Activated T-cell treated with anti-CD3 and anti-CD28 coated beads, Interleukin-2, amount 50 U/mL, for 72 hours (primary cell): ENCODE measurements around the gene CRYBG3. TPM values are rescaled to one million over a fixed set of nuclear protein-coding genes. Genes with fewer than 3 reads are reported as not detected.

ENCODE experiments used
- ATAC-seq, 2 donors: fragments of 150-1000 bp; cut with Tn5 transposase; replicated peaks in 1 of 2; 2 replicates each; pipeline ENCODE4 v1.10.0; 2021; ENCODE audit warnings: moderate library complexity in 2 of 2, mild to moderate bottlenecking in 1 of 2
- DNase-seq, 2 donors: peaks; one replicate each; pipeline ENCODE4 v3.0.0; 2021 to 2022; ENCODE audit warnings: mixed read lengths in 1 of 2
- H3K27ac Mint-ChIP-seq: one replicate; pipeline ENCODE4 v1.8.0; 2022; ENCODE audit warnings: mild to moderate bottlenecking, moderate library complexity, mixed read lengths
- H3K27me3 Mint-ChIP-seq: one replicate; pipeline ENCODE4 v1.8.0; 2022; ENCODE audit warnings: low read depth, mixed read lengths
- H3K36me3 Mint-ChIP-seq, 2 donors: one replicate each; pipeline ENCODE4 v1.8.0; 2022; ENCODE audit warnings: mixed read lengths in 2 of 2, mild to moderate bottlenecking in 1 of 2; ENCODE audit not compliant: insufficient read depth in 2 of 2
- H3K4me1 Mint-ChIP-seq: one replicate; pipeline ENCODE4 v1.8.0; 2022; ENCODE audit warnings: low read depth, mixed read lengths
- H3K4me3 Mint-ChIP-seq, 2 donors: one replicate each; pipeline ENCODE4 v1.8.0; 2022; ENCODE audit warnings: mild to moderate bottlenecking in 2 of 2, mixed read lengths in 2 of 2, moderate library complexity in 2 of 2
- H3K9me3 Mint-ChIP-seq, 2 donors: one replicate each; pipeline ENCODE4 v1.8.0; 2022; ENCODE audit warnings: mixed read lengths in 2 of 2
- total RNA-seq, 2 donors: library from RNA; stranded (reverse); gene quantifications; one replicate each; pipeline ENCODE4 v1.2.3, GENCODE V29; 2022

Gene CRYBG3
- total RNA-seq, 2 donors from 2014 or later: 3.4 to 4.0 TPM

GRCh38 chr3:97983933-97984491 is 162.2 kb downstream of the CRYBG3 start:
- peaks cover 0 to 3% of the 10 kb centered on the region in 2 donors for H3K36me3 Mint-ChIP-seq
- ATAC-seq (no peak), DNase-seq (no peak)
- no peak overlapping the region for H3K4me3 Mint-ChIP-seq
- H3K9me3 Mint-ChIP-seq: peaks cover 0 to 7% of the 10 kb centered on the region in 2 donors
- H3K27ac Mint-ChIP-seq: no peak overlapping the region
- H3K27me3 Mint-ChIP-seq: no peaks in the 10 kb centered on the region
- H3K4me1 Mint-ChIP-seq: peaks cover 24% of the 10 kb centered on the region

DNA sequence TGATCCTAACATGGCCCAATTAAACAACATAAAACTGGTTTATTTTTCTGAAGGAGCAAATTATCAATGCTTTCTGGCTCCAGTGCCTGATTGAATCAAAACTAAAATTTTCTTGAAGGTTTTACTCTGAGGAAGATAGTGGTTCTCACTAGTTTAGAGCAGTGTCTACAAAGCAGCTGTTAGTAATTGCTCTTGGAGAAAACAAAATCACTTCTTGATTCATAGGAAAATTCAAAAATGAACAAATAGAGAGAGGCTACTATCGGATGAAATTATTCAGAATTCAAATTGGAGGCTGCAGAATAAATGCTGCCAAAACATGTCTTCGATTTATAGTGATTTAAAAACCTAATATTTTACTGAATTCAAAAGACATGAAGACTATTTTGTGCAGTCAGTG is 165.5 kb downstream of the CRYBG3 start:
- no peak for ATAC-seq
- no peak for DNase-seq
- Mint-ChIP-seq H3K9me3 (peaks cover 0 to 7% of the 10 kb centered on the region in 2 donors), H3K4me3 (no peak overlapping the region), H3K27me3 (peaks cover under 1% of the 10 kb centered on the region), H3K27ac (no peak overlapping the region), H3K4me1 (peaks cover 31% of the 10 kb centered on the region), H3K36me3 (peaks cover 0 to 3% of the 10 kb centered on the region in 2 donors)

GRCh38 chr3:97988784-97989568 is 167.2 kb downstream of the CRYBG3 start:
- Mint-ChIP-seq H3K9me3 (peaks cover 0 to 7% of the 10 kb centered on the region in 2 donors), H3K27me3 (peaks cover 17% of the 10 kb centered on the region), H3K4me1 (peaks cover 24% of the 10 kb centered on the region), H3K36me3 (peaks cover 0 to 3% of the 10 kb centered on the region in 2 donors), H3K4me3 (no peak overlapping the region), H3K27ac (no peak overlapping the region)
- DNase-seq: no peak
- peak in 1 of 2 donors; percentile 35 for ATAC-seq

DNA sequence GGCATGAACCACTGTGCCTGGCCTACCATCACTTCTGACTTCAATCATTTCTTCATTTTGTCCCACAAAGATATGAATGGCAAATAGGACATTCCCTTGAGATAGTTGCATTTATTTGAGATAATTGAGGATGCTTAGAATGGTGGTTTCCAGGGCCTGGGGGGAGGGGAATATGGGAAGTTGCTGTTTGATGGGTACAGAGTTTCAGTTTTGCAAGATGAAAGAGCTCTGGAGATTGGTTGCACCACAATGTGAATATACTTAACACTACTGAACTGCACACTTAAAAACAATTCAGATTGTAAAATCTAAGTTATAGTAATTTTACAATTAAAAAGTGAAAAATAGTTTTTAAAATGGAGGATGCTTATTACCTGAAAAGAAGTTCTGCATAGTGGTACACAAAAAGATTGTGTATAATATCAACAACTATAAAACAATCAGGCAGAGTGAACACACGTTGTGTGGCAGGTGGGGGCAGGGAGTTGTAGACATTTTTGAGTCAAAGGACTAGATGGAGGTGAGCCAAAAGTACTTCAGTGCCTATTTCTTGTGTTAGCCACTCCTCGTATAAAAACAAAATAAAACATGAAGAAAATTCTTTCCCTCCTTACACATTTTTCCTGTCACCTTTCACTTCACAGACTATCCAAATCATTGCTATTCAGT is 168.9 kb downstream of the CRYBG3 start:
- H3K9me3 Mint-ChIP-seq: peaks cover 0 to 7% of the 10 kb centered on the region in 2 donors
- peaks cover 0 to 3% of the 10 kb centered on the region in 2 donors for H3K36me3 Mint-ChIP-seq
- ATAC-seq: peak; percentile 40 to 47
- H3K4me3 Mint-ChIP-seq: peak overlapping the region; percentile 78 to 84
- H3K27me3 Mint-ChIP-seq: peaks cover 17% of the 10 kb centered on the region
- H3K27ac Mint-ChIP-seq: peak overlapping the region; percentile 85
- H3K4me1 Mint-ChIP-seq: peaks cover 24% of the 10 kb centered on the region
- peak in 1 of 2 donors; percentile 18 for DNase-seq

DNA sequence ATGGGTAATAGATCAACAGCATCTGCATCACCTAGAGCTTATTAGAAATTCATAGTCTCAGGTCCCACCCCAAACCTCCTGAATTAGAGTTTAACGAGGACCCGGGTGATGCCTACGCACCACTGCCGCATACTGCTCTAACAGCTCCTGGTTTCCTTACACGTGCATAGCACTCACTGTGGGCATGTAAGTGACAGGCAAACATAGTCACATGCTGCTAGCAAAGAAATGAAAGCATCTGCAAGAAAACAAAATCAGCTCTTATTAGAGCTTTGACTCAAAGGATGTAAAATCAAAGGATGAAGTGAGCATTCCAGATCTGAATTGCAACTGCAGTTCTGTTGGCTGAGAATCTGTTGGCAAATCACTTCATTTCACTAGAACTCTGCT is 169.5 kb downstream of the CRYBG3 start:
- peak overlapping the region; percentile 78 to 84 for H3K4me3 Mint-ChIP-seq
- peak overlapping the region; percentile 85 for H3K27ac Mint-ChIP-seq
- ATAC-seq: peak; percentile 63 to 79
- H3K27me3 Mint-ChIP-seq: peaks cover 17% of the 10 kb centered on the region
- H3K4me1 Mint-ChIP-seq: peaks cover 24% of the 10 kb centered on the region
- no peak for DNase-seq
- H3K9me3 Mint-ChIP-seq: peaks cover 0 to 7% of the 10 kb centered on the region in 2 donors
- peaks cover 0 to 3% of the 10 kb centered on the region in 2 donors for H3K36me3 Mint-ChIP-seq

DNA sequence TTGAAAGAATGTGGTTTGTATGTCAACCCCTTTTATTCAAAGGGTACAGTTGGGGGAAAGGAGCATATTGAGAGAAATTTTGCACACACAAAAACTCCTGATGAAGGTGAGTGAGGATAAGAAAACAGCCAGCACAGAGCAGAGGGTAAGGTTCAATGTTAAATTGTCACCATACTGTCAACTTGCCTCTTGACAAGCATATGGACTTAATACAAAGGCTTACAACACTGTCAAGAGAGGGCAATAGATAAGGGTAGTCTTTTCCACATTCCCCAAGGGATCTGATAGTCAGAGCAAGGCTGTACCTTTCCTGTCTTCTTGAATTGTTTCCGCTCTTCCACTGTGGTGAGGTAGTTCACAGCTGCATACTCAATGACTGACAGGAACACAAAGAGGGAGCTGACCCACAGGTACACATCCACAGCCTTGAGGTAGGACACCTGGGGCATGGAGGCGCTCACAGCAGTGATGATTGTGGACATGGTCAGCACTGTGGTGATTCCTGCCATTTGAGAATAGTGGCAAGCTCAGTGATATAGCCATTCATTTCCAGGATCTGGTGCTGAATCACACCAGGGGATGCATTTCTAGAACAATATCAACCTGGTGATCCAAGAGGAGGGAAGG is 170.8 kb downstream of the CRYBG3 start:
- Mint-ChIP-seq H3K4me3 (no peak overlapping the region), H3K27me3 (peaks cover 17% of the 10 kb centered on the region), H3K36me3 (peaks cover 0 to 3% of the 10 kb centered on the region in 2 donors), H3K4me1 (peaks cover 24% of the 10 kb centered on the region), H3K27ac (no peak overlapping the region), H3K9me3 (peaks cover 0 to 7% of the 10 kb centered on the region in 2 donors)
- ATAC-seq (no peak), DNase-seq (no peak)

- H3K27me3 Mint-ChIP-seq: peaks cover 17% of the 10 kb centered on the region
These were observed 171.7 kb downstream of the CRYBG3 start for GRCh38 chr3:97993526-97993925.

GRCh38 chr3:97994328-97994945 is 172.6 kb downstream of the CRYBG3 start:
- Mint-ChIP-seq H3K27me3 (peaks cover 17% of the 10 kb centered on the region), H3K36me3 (no peaks in the 10 kb centered on the region), H3K4me3 (no peak overlapping the region), H3K4me1 (peaks cover 24% of the 10 kb centered on the region), H3K27ac (no peak overlapping the region), H3K9me3 (no peaks in the 10 kb centered on the region)
- ATAC-seq (no peak), DNase-seq (no peak)

More at GRCh38 chr3:97993526-97993925, 171.7 kb downstream of the CRYBG3 start:
- ATAC-seq (no peak), DNase-seq (no peak)
- Mint-ChIP-seq H3K27ac (no peak overlapping the region), H3K36me3 (peaks cover 0 to 3% of the 10 kb centered on the region in 2 donors), H3K9me3 (peaks cover 0 to 4% of the 10 kb centered on the region in 2 donors), H3K4me1 (peaks cover 24% of the 10 kb centered on the region), H3K4me3 (no peak overlapping the region)

Other genes with a start within 250 kb of the CRYBG3 start
- 1 to 10 TPM; 1.3 to 2.8 TPM for gene ARL6, start 57.3 kb upstream of the CRYBG3 start, total RNA-seq
- gene RIOX2, start 150.4 kb downstream of the CRYBG3 start, total RNA-seq: 10 to 100 TPM; 32.8 to 37.8 TPM
- gene GABRR3, start 213.3 kb downstream of the CRYBG3 start, total RNA-seq: not detected